ENCODE measurements around the gene NME9.

- TF ChIP-seq POLR2A (IDR thresholded peaks at IDR 0.05; ENCODE audit: low read length) (no peak), GATA1 (IDR thresholded peaks at IDR 0.05; ENCODE audit: low read depth, low read length) (no peak)
Observed at GRCh38 chr3:138367326-138367850, 37.7 kb upstream of the NME9 start.
